CD4-positive, alpha-beta T cell treated with Interleukin-4 for 1 hour (primary cell): ENCODE data around the gene SGSM1.
"Not testable (repeated sequence)": the region's sequence is repeated elsewhere in the genome, so short reads cannot be mapped to it uniquely, and the experiment has no call there.

Experiments
- DNase-seq, 2 donors: peaks; one replicate each; pipeline ENCODE4 v3.0.0-alpha.2; 2020 to 2022

The SGSM1 gene

DNA sequence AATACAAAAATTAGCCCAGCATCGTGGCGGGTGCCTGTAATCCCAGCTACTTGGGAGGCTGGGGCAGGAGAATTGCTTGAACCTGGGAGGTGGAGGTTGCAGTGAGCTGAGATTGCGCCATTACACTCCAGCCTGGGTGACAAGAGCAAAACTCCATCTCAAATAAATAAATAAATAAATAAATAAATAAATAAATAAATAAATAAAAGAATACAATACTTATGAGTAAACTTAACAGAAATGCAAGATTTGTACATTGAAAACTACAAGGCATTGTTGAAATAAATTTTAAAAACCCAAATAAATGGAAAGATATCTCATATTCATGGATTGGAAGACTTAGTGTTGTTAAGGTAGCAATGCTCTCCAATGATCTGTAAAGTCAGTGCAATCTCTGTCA is 101.1 kb downstream of the SGSM1 start:
- DNase-seq, result not testable (repeated sequence)

DNA sequence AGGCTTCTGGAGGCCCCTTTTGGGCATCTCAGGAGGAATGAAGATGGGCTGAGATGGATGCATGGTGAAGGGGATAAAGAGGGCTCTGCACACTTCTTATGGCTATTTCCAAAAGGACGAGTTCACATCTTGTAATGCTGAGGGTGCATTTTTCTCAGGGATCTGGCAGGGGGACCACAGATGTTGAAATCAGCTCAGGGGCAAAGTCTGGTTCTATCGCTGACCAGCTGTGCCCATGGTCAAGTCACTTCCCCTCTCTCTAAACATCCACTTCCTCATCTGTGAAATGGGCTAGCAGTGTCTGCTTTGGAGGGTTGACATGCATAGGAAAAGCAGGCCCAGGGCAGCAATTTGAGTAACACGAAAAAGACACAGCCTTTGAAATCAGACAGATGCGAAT is 114.0 kb downstream of the SGSM1 start:
- no peak for DNase-seq

DNA sequence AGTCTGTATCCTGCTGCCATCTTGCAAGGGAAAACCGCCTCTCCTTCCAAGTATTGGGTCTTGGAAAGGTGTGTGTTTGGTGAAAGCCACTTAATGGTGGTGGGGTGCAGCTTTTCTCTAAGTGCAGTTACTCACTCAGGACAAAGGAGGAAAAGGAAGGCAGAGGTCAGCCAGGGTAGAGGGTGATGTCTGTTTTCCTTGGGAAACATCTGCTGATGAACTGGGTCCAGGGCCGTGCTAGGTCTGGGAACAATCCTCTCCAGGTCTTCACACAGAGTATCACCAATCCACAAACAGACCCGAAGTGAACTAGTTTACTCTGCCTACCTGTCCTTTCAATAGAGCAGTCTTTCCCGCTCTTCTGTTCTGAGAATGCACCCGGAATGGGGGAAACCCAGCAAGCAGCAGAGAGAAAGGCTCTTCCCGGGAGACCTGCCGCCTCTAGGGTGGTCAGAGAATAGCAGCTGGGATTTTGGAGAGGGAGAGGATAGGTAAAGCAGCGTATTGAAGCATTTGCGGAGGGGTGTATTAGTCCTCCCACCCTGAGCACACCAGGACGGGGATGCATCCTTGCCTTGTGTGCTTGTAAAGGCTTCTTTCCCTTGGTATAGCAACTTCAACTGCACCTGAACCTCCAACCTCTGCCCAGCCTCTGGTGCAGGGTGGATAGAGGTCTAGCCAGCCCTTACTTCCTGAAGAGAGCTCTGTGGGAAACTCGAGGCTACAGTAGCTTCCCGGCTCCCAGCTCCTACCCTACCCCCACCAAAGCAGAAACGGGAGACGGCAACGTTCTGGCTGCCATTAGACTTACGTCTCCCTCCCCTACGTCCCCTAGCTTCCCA is 119.8 kb downstream of the SGSM1 start:
- no peak for DNase-seq

DNA sequence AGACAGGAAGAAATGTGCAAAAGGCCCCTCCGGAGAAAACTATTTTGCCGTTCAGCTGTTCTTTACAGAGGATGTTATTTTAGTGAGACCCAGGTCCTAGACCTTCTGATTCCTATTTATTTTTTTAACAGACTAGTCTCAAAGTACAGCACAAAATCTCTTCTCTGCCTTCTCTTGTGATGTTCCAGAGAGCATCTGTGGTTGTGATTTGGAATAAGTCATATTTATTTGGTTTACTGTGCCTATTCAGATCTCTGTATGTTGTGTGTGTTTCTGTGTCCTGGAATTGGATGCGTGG is 120.4 kb downstream of the SGSM1 start:
- no peak for DNase-seq

DNA sequence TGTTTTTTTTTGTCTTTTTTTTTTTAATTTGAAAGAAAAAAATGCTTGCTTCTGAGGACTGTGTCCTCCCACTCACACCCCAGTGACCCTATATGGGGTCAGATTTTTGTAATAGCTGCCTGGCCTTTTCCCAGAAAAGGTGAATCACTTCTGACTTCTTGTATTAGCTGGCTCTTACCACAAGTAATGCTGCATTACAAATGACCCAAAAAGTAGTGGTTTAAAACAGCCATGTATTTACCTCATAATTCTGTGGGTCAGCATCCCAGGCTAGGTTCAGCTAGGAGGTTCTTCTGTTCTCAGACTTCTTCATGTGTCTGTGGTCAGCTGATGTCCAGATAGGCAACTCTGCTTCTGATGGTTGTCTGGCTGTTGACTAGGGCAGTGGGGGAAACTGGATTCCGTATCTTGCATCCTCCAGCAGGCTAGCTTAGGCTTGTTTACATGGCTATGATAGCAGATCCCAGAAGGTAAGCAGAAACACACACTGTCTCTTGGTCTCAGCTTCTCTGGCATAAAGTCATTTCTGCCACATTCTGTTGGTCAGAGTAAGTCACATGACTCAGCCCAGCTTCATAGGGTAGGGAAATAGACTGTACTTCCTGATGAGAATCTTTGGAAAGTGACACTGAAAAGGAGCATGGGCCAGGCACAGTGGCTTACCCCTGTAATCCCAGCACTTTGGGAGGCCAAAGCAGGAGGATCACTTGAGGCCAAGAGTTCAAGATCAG is 121.0 kb downstream of the SGSM1 start:
- no peak for DNase-seq

DNA sequence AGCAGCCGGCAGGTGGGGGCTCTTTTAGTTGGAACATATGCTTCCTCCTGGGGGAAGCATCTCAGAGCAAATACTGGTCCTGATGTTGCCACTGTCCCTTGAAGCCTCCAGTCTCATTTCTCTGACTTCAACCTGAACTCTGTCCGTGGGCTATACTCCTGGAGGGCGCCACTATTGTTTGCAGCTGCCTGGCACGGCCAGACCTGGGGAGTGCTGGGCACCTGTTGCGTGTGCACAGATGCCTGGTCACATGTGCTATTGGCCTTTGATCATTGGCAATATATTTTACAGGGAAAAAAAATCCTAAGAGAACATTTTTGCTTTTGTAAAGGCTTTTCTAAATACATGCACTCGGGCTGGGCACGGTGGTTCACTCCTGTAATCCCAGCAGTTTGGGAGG is 122.3 kb downstream of the SGSM1 start:
- DNase-seq, result no peak

DNA sequence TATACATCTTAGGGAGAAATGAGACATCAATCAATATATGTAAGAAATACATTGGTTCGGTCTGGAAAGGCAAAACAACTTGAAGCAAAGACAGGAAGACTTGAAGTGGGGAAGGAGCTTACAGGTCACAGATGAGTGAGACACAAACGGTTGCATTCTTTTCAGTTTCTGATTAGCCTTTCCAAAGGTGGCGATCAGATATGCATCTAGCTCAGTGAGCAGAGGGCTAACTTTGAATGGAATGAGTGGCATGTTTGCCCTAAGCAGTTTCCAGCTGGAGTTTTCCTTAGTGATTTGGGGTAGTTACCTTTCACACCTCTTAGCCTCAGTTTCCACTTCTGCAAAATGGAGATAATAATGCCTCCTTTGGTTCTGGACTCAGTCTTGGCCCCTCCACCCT is 124.7 kb downstream of the SGSM1 start:
- DNase-seq, result no peak

DNA sequence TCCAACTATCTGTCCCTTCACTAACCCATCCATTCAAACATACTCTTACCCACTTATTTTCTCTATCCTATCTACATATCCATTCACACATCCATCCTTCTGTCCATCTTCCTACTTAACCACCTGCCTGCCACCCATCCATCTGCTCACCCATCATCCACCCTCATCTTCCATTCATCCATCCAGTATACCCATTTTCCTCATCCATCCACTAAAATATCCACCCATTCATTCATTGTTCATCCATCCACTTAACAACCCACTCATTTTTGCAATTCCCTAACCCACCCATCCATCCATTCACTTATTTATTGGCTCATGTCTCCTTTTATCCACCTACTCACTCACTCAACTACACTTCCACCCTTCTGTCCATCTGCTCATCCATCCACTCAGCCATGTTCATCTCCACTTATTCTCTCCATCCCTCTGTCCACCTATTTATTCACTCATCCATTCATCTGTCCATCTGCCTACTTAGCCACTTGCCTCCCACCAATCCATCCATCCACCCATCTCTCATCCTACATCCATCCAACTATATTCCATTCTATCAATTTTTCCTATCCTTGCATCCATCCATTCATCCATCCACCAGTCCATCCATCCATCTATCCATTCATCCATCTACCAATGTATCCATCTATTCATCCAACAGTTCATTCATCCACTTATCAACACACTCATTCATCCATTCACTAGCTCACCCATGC is 129.9 kb downstream of the SGSM1 start:
- DNase-seq, result no peak

DNA sequence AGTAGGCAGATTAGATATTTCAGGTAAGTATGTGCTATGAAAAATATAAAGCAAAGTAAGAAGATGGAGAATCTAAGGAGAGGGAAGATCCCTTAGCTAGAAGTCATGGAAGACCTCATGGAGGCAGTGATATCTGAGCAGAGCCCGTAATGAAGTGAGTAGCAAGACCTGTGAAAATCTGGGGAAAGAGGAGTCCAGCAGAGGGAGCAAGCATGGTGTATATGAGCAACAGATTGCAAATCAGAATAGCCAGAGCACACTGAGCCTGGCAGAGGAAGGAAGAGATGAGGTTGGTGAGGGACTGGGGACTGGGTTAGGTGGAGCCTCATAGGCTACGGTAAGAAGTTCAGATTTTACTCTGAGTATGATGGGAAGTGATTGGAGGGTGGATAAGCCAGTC is 131.1 kb downstream of the SGSM1 start:
- no peak for DNase-seq

DNA sequence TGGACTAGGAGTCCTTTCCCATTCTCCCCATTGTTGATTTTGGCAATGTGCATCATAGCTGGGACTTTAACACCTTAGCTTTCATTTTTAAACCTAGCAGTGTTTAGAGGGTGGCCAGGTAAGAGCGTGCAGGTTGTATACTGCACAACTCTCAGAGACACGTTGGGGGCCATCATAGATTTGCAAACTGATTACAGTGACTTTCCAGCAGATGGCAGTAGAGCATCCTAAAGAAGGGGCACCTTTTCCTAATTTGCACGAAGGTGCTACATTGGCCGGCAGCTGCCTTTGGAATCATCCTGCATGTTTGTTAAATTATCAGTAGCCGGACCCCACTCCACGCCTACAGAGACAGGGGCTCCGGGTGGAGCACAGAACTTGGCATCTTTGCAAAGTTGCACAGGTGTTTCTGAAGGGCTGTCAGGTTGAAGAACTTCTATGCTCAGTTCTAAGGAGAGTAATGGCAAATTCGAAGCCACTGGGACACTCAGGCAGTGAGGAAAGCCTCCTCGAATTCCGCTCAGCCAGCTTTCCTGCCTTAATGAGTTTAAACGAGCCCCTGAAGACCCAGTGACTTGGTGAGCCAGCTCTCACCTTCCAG is 132.8 kb downstream of the SGSM1 start:
- DNase-seq, result peak in 1 of 2 donors; percentile 55

DNA sequence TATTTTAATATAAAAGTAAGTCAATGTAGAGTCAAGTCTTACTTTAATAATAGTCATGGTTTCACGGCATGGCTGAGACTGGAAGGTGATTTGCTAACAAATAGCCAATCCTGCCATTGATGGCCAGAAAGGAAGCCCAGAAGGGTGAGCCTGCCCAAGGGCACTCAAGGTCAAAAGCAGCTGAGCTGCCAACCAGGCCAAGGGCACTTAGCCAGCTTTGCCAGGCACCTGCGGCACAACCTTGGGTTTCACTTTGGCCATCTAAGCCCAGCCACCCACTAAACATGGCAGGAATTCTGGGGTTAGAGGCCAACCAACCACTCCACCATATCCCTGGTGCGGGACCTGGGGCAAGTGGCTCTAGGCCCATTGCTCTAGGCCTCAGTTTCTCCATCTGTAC is 136.3 kb downstream of the SGSM1 start:
- DNase-seq, result no peak

DNA sequence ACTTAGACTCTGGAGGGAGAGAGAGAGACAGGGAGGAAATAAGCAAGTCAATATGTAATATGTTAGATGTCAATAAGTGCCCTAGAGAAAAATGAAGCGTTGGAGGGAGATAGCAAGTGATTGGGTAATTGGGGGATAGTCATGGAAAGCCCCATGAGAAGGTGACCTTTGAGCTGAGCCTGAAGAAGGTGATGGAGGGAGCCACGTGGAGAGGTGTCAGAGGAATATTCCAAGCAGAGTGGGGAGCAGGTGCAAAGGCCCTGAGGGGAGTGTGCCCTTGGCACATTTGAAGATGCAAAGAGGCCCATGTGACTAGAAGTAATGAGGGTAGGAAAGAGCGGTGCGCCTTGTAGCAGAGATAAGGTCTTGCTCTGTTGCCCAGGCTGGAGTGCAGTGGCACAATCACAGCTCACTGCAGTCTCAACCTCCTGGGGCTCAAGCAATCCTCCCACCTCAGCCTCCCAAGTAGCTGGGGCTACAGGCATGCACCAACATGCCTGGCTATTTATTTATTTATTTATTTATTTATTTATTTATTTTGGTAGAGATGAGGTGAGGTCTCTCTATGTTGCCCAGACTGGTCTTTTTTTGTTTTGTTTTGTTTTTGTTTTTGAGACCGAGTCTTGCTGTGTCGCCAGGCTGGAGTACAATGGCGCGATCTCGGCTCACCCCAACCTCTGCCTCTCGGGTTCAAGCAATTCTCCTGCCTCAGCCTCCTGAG is 138.4 kb downstream of the SGSM1 start:
- no peak for DNase-seq

DNA sequence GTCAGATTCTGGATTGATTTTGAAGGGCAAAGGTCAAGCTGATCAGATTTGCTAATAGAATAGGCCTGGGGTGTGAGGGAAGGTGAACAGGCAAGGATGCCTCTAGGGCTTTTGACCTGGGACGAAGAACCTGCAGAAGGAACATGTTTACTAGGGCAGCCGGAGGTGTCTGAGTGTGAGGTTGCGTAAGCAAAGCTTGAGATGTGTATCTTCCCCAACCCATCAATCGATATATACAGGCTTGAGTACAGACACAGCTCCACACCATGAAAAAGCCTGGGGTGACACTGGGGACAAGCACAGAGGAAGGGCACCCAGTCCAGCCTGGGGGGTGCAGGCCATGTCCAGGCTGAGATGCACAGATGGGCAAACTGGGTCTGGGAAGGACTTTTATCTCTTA is 139.4 kb downstream of the SGSM1 start:
- no peak for DNase-seq

DNA sequence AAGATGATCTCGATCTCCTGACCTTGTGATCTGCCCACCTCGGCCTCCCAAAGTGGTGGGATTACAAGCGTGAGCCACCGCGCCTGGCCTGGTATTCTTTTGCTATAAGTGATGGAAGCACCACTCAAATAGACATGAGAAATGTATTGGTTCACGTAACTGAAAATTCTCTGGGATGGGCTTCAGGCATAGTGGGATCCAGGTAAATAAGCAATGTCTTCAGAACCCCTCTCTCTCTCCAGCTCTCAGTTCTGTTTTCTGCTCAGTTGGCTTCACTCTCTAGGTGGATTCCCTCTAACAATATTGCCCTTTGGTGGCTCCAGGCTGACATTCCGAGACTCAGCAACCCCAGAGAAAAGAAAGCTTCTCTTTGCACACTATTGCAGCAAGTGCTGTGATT is 141.4 kb downstream of the SGSM1 start:
- DNase-seq, result no peak

DNA sequence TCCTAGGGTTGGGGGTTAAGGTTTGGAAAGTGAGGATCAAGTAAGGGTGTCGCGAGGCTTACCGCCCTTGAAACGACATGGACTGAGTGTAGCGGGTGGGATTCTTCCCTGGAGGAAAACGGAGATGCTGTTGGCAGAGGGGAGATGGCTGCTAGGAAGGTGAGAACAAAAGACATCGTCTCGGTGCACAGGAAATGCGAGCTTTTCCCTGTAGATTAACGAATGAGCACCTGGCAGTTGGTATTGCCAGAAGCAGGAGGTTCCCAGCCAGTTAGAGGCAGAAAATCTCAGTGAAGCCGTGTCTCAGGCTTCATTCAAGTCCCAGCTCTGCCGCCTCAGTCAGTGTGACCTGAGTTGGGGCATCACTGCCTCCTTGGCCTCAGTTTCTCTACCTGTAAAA is 141.9 kb downstream of the SGSM1 start:
- DNase-seq, result no peak

DNA sequence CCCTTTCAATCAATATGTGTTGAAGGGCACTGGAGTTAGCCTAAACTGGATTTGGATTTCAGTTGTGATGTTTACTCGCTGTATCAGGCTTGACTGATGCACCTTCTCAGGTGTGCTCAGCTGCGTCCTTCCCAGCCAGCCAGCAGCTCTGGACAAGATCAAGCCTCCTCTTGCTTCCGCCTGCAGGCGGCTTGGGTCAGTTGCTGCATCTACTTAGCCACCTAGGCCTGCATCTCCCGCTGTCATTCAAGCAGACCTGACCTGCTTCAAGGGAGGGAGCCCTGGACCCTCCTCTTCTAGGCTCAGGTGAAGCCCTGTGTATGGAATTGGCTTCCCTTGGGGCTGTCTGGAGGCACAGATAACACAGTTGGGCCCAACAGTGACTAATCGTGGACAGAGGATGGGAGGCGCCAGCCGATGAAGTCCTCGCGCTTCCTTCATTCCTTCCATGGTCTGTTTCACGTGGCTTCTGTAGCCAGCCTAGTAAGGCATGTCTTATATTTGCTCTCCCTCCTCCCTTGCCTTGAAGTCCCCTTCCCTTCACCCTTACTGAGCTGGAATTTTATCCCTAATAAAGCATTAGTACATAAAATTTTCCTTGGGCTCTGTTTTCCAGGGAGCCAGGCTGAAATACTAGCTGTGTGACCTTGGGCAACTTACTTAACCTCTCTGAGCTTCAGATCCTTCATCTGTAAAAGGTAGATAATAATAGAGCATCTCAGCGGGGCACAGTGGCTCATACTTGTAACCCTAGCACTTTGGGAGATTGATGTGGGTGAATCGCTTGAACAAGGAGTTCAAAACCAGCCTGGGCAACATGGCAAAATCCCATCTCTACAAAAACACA is 142.6 kb downstream of the SGSM1 start:
- DNase-seq, result no peak

DNA sequence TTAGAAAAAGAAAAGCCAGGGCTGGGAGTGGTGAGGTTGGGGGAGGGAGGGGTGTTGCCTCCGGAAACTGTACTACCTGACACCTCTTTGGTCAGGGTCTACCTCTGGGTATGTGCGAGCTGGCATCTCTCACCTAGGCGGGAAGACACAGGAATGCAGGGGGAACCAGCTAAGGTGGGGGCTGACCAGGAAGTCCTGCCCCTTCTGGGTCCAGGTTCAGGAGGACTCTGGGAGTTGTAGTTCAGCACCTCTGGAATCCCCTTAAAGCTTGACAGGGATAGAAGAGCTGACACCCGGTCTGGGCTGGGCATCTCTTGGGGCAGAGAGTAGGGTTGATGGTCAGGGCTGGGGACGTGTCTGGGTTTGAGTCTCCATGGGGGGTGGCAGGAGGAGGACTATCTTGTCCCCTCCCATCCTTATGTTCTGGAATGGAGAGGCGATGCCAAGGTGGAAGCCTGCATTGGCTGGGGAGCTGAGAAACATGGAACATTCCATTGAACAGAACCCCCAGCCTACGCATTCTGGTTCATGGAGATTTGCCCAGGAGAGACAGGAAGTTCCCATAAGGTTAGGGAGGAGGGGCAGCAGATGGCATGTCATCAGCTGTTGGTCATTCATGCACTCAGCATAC is 144.4 kb downstream of the SGSM1 start:
- no peak for DNase-seq

DNA sequence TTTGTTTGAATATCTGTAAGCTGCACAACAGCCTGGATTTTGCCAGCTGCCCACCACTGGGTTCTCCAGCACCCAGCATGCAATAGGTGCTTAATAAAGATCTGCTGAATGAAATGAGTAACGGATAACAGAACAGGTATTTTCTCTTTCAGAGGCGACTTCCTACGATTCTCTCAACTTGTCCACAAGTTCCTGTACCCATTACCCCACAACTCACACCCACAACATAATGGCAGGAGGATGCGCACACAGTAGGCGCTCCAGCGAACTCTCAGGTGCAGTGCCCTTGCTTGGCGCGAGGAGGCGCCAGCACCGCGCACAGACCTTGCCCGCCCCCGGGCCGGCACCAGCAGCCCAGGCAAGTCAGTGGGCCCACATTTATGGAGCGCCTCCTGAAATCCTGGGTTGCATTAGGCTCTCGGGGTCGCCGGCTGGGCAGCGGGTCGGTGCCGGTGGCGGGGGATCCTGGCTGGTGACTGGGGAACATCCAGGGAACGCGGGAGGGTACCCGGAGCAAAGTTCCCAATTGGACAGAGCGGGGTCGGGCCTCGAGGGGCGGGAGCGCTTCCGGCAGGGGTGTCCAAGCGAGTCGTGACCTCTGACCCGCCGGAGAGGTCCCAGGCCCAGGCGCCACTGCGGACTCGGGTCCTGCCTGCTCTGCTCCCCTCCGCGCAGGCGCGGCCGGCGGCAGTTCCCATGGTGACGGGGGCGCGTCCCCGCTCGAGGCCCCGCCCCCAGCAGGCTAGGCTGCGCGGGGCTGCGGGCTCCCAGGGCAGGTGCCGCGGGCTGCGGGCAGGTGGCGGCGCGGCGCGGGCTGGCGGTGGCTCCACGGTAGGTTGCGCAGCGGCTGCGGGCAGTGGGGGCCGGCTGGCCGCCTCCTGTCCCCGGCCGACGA is 146.2 kb downstream of the SGSM1 start, which contains the start of gene KIAA1671:
Gene KIAA1671 (plus strand): TSS at position 775 of the 895 bp plus-strand sequence. CDS start 75,284 bp downstream, outside the sequence.
- DNase-seq, result peak; percentile 84 to 86

DNA sequence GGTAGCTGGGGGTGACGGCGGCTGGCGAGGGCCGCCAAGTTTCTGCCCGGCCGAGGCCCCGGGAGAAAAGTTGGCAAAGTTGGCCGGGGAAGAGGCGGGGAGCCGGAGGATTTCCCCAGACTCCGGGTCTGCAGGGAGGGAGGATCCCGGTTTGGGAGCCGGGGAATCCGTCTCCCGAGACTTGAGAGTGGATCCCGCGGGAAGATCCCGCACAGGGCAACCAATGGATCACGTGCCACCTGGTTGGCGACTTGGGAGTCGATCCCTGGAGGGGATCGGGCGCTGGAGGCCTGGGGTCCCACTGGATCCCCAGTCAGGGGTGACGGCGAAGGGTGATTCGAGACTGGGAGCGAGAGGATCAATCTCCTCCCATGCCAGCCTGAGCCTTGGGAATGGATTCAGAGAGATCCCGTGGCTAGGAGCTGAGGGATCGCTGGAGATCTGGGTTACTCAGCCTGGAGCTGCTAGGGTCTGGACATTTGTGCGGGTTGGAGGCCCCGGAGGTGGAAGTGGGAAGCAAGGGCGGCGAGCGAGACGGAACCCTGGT is 146.9 kb downstream of the SGSM1 start:
- no peak for DNase-seq
